ENCODE data around the gene TTC7B. TPM values are rescaled to one million over a fixed set of nuclear protein-coding genes. Genes with fewer than 3 reads are reported as not detected.

TTC7B gene
- total and polyA plus RNA-seq, 2 donors (not counting 3 experiments of a cell fraction or from before 2014, with no cell fraction given), result 46.8 to 76.5 TPM

DNA sequence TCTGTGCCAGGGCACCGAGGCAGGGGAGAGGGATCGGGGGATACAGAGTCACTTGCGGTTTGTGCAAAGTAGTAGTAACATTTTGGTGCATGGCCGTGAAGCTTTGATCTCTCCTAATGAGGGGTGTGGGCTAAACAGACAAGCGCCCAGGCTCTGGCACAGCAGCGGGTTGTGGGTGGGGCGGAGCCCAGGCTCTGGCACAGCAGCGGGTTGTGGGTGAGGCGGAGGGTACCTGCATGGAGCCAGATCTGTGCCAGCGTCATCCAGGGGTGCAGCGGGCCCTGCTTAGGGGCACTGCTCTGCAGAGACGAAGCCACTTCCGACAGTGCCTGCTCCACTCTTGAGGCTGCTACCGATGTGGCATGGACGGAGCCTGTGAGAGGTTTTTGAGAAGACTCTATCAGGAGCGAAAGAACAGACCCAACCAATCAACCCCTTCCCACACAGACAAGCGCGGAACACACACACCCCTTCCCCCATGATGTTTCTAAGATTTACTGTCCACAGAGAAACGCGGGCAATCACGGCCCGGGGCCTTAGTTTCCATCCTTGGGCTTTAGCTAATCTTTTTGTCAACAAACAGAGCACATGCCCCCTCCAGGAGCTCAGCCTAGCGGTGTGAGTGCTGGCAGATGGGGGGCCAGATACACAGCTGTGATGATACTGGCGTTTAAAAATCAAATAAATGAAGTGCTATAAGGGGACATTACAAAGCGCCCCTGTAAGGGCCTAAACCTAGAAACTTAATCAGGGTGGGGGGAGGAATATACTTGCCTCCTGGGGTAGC is 222.8 kb downstream of the TTC7B start:
- no peaks in the 10 kb centered on the region for H4K20me1 ChIP-seq (replicated peaks; ENCODE audit: control insufficient read depth, extremely low read depth, insufficient read depth, low read length)
- H3K4me1 ChIP-seq (ENCODE audit: control insufficient read depth, extremely low read depth, insufficient read depth, low read length), result no peaks in the 10 kb centered on the region
- no peaks in the 10 kb centered on the region for H3K27me3 ChIP-seq (ENCODE audit: control insufficient read depth in 2 of 2, insufficient read depth in 2 of 2, low read length in 2 of 2)
- no peak overlapping the region for H3K27ac ChIP-seq (ENCODE audit: insufficient read depth, low read depth, low read length)
- dilution Hi-C loops (cut with MboI; ENCODE audit: extremely low pct_ligation_motif_present, low sequenced_read_pairs) (no loop called here), intact Hi-C loops (cut with micrococcal nuclease) (no loop called here)
- TF ChIP-seq EZH2 (IDR thresholded peaks at IDR 0.05; ENCODE audit: borderline replicate concordance, low read depth, low read length, severe bottlenecking) (no peak), CTCF (IDR thresholded peaks at IDR 0.05; ENCODE audit: extremely low read depth in 1 of 2, insufficient read depth in 1 of 2, low read depth in 1 of 2, low read length in 2 of 2) (no peak), JUN (IDR thresholded peaks at IDR 0.05; ENCODE audit: borderline replicate concordance, insufficient read depth, insufficient read length, low read depth) (no peak), MYC (IDR thresholded peaks at IDR 0.05; ENCODE audit: low read depth, low read length) (no peak)
- ChIA-PET CTCF (no interaction called here), POLR2A (no interaction called here)
- no peaks in the 10 kb centered on the region for H3K9me1 ChIP-seq (replicated peaks; ENCODE audit: control insufficient read depth, extremely low read depth, insufficient read depth, low read length)
- H3K36me3 ChIP-seq (ENCODE audit: control insufficient read depth in 2 of 2, extremely low read depth in 1 of 2, insufficient read depth in 2 of 2, low read length in 2 of 2), result peaks cover 0 to 8% of the 10 kb centered on the region in 2 experiments
- H3K79me2 ChIP-seq (ENCODE audit: control insufficient read depth, insufficient read depth, low read length), result no peaks in the 10 kb centered on the region
- no peak for FAIRE-seq
- BruUV-seq (replicated peaks), result no TSS peak
- no peaks in the 10 kb centered on the region for H3K9me3 ChIP-seq (replicated peaks; ENCODE audit: control insufficient read depth, insufficient read depth, low read length)
- H3K4me2 ChIP-seq (ENCODE audit: insufficient read depth, low read length), result no peak overlapping the region
- H3K4me3 ChIP-seq (replicated peaks in 1 of 3; ENCODE audit: insufficient read depth in 1 of 3, low read depth in 1 of 3, low read length in 3 of 3), result no peak overlapping the region
- DNase-seq (ENCODE audit: low read depth, low spot score), result no peak
- H3K9ac ChIP-seq (replicated peaks; ENCODE audit: extremely low read depth, insufficient read depth, low read length), result no peak overlapping the region
- H2AFZ ChIP-seq (ENCODE audit: low read depth, low read length), result no peak overlapping the region

- Histone ChIP-seq H3K9ac (replicated peaks; ENCODE audit: extremely low read depth, insufficient read depth, low read length) (no peak overlapping the region), H3K79me2 (ENCODE audit: control insufficient read depth, insufficient read depth, low read length) (no peaks in the 10 kb centered on the region), H3K9me1 (replicated peaks; ENCODE audit: control insufficient read depth, extremely low read depth, insufficient read depth, low read length) (no peaks in the 10 kb centered on the region), H3K27me3 (ENCODE audit: control insufficient read depth in 2 of 2, insufficient read depth in 2 of 2, low read length in 2 of 2) (no peaks in the 10 kb centered on the region), H3K9me3 (replicated peaks; ENCODE audit: control insufficient read depth, insufficient read depth, low read length) (no peaks in the 10 kb centered on the region), H2AFZ (ENCODE audit: low read depth, low read length) (no peak overlapping the region), H3K27ac (ENCODE audit: insufficient read depth, low read depth, low read length) (no peak overlapping the region), H3K4me3 (replicated peaks in 1 of 3; ENCODE audit: insufficient read depth in 1 of 3, low read depth in 1 of 3, low read length in 3 of 3) (no peak overlapping the region), H3K36me3 (ENCODE audit: control insufficient read depth in 2 of 2, extremely low read depth in 1 of 2, insufficient read depth in 2 of 2, low read length in 2 of 2) (peaks cover 0 to 9% of the 10 kb centered on the region in 2 experiments), H3K4me1 (ENCODE audit: control insufficient read depth, extremely low read depth, insufficient read depth, low read length) (no peaks in the 10 kb centered on the region), H3K4me2 (ENCODE audit: insufficient read depth, low read length) (no peak overlapping the region), H4K20me1 (replicated peaks; ENCODE audit: control insufficient read depth, extremely low read depth, insufficient read depth, low read length) (no peaks in the 10 kb centered on the region)
- CTCF ChIA-PET, result no interaction called here
- POLR2A ChIA-PET, result no interaction called here
- no peak for FAIRE-seq
- no TSS peak for BruUV-seq (replicated peaks)
- dilution Hi-C loops (cut with MboI; ENCODE audit: extremely low pct_ligation_motif_present, low sequenced_read_pairs), result no loop called here
- intact Hi-C loops (cut with micrococcal nuclease), result no loop called here
- no peak for DNase-seq (ENCODE audit: low read depth, low spot score)
- TF ChIP-seq EZH2 (IDR thresholded peaks at IDR 0.05; ENCODE audit: borderline replicate concordance, low read depth, low read length, severe bottlenecking) (no peak), MYC (IDR thresholded peaks at IDR 0.05; ENCODE audit: low read depth, low read length) (no peak), POLR2A (IDR thresholded peaks at IDR 0.05; ENCODE audit: low read depth, low read length) (no peak), GATA2 (IDR thresholded peaks at IDR 0.05; ENCODE audit: insufficient read depth, insufficient read length, low read depth, low read length) (no peak), JUN (IDR thresholded peaks at IDR 0.05; ENCODE audit: borderline replicate concordance, insufficient read depth, insufficient read length, low read depth) (no peak), POLR2AphosphoS5 (IDR thresholded peaks at IDR 0.05; ENCODE audit: insufficient read depth, low read depth, low read length) (no peak), CTCF (IDR thresholded peaks at IDR 0.05; ENCODE audit: extremely low read depth in 1 of 2, insufficient read depth in 1 of 2, low read depth in 1 of 2, low read length in 2 of 2) (no peak), FOS (IDR thresholded peaks at IDR 0.05; ENCODE audit: borderline replicate concordance, insufficient read depth, low read length) (no peak)
- TF ChIP-seq, protein P1, sequence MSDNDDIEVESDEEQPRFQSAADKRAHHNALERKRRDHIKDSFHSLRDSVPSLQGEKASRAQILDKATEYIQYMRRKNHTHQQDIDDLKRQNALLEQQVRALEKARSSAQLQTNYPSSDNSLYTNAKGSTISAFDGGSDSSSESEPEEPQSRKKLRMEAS (IDR thresholded peaks at IDR 0.05; ENCODE audit: insufficient read depth, insufficient read length), result no peak
Measured at GRCh38 chr14:90592655-90593054, 223.6 kb downstream of the TTC7B start.

Data from endothelial cell of umbilical vein (primary cell).